ENCODE measurements around the gene MRPS2. TPM values are rescaled to one million over a fixed set of nuclear protein-coding genes. Genes with fewer than 3 reads are reported as not detected.
"Not testable (repeated sequence)": the region's sequence is repeated elsewhere in the genome, so short reads cannot be mapped to it uniquely, and the experiment has no call there.

Gene MRPS2
- total RNA-seq, 2 donors from 2014 or later, result 50.2 to 53.1 TPM

DNA sequence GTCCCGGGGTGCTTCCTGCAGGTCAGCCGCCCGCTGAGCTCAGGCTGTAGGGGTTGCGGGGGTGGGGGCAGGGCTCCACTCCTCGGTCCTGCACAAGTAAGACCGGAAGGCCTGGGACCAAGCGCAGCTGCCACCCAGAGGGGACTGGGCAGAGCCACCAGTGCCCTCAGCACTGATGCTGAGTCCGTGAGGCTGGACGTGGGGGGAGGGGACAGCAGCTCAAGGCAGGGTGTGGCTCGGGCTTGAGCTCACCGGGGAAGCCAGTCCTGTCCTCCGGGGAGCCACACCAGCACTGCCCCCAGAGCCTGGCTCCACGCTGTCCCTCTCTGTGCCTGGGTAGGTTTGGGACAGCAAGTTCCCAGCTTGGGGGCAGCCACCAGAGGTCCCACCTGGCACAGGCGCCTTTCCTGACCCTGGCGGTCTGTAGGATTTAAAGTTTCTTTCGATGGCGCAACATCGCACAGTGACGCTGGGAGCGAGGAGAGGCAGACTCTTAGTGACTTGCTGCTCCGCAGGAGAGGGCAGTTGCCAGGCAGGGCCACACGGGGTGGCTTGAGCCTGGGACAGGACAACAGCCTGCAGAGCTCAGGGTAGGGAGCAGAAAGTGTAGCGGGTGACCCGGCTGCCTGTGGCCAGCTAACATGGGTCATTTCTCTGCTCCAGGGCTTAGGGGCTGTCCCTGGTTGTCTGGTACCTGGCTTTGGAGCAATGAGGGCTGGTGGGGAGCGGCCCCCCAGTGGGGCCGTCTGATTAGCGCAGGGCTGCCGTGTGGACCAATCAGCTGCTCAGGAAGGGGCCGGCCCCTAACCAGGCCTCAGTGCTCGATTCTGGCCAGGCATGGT, 26.5 kb downstream of the MRPS2 start:
- no peak overlapping the region for H3K4me3 Mint-ChIP-seq
- no peaks in the 10 kb centered on the region for H3K36me3 Mint-ChIP-seq (ENCODE audit: low read depth)
- Histone ChIP-seq H3K9ac (ENCODE audit: extremely low read depth, low read length, poor library complexity, severe bottlenecking) (no peak overlapping the region), H3K4me3 (ENCODE audit: low read length) (no peak overlapping the region), H3K4me1 (ENCODE audit: control insufficient read depth, insufficient read depth, low read length) (no peaks in the 10 kb centered on the region), H3K36me3 (ENCODE audit: control insufficient read depth, insufficient read depth, low read length) (no peaks in the 10 kb centered on the region), H3K27me3 (ENCODE audit: control insufficient read depth, insufficient read depth, low read length, poor library complexity, severe bottlenecking) (no peaks in the 10 kb centered on the region), H3K9me3 (ENCODE audit: control insufficient read depth, low read length) (no peaks in the 10 kb centered on the region), H3K27ac (ENCODE audit: low read depth, low read length) (no peak overlapping the region)
- 84 to 89% methylated on average over 17 to 30 of the region's 30 CpGs for WGBS, 2 experiments (ENCODE audit: insufficient coverage in 1 of 2, insufficient read length in 1 of 2)
- H3K27me3 Mint-ChIP-seq (ENCODE audit: insufficient read depth), result no peaks in the 10 kb centered on the region
- peaks cover 5% of the 10 kb centered on the region for H3K4me1 Mint-ChIP-seq
- H3K9me3 Mint-ChIP-seq, result no peaks in the 10 kb centered on the region
- peak; percentile 64 for DNase-seq
- peak; percentile 17 for TF ChIP-seq CTCF (conservative IDR thresholded peaks at IDR 0.05)
- H3K27ac Mint-ChIP-seq, result no peak overlapping the region

- not testable (repeated sequence) for H3K9me3 ChIP-seq (ENCODE audit: control insufficient read depth, low read length); H3K4me1 ChIP-seq (ENCODE audit: control insufficient read depth, insufficient read depth, low read length); H3K27me3 ChIP-seq (ENCODE audit: control insufficient read depth, insufficient read depth, low read length, poor library complexity, severe bottlenecking); H3K4me1 Mint-ChIP-seq; H3K4me3 ChIP-seq (ENCODE audit: low read length); H3K27me3 Mint-ChIP-seq (ENCODE audit: insufficient read depth); H3K9ac ChIP-seq (ENCODE audit: extremely low read depth, low read length, poor library complexity, severe bottlenecking); DNase-seq; H3K27ac ChIP-seq (ENCODE audit: low read depth, low read length); H3K36me3 ChIP-seq (ENCODE audit: control insufficient read depth, insufficient read depth, low read length); H3K36me3 Mint-ChIP-seq (ENCODE audit: low read depth); H3K9me3 Mint-ChIP-seq; H3K4me3 Mint-ChIP-seq; H3K27ac Mint-ChIP-seq
- 90 to 95% methylated on average over 7 to 10 of the region's 10 CpGs for WGBS, 2 experiments (ENCODE audit: insufficient coverage in 1 of 2, insufficient read length in 1 of 2)
These were observed 28.5 kb downstream of the MRPS2 start for GRCh38 chr9:135528842-135529435.

DNA sequence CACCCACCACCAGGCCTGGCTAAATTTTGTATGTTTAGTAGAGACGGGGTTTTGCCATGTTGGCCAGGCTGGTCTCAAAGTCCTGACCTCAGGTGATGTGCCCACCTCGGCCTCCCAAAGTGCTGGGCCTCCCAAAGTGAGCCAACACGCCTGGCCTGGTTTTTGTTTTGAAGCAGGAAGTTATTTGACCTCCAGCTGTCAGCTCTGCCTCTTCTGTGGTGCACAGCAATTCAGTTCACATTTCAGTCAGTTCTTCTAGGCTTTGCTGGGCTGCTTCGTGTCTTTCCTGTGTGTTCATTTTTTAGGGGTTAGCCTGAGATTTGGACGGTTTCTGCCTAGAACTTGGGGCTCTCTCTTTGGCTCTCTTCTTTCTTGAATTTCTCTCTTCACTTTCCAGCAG, 29.7 kb downstream of the MRPS2 start:
- H3K4me3 Mint-ChIP-seq, result no peak overlapping the region
- no peaks in the 10 kb centered on the region for H3K9me3 Mint-ChIP-seq
- peak; percentile 22 for DNase-seq
- Histone ChIP-seq H3K36me3 (ENCODE audit: control insufficient read depth, insufficient read depth, low read length) (no peaks in the 10 kb centered on the region), H3K4me3 (ENCODE audit: low read length) (no peak overlapping the region), H3K9ac (ENCODE audit: extremely low read depth, low read length, poor library complexity, severe bottlenecking) (no peak overlapping the region), H3K27ac (ENCODE audit: low read depth, low read length) (no peak overlapping the region), H3K9me3 (ENCODE audit: control insufficient read depth, low read length) (no peaks in the 10 kb centered on the region), H3K4me1 (ENCODE audit: control insufficient read depth, insufficient read depth, low read length) (no peaks in the 10 kb centered on the region), H3K27me3 (ENCODE audit: control insufficient read depth, insufficient read depth, low read length, poor library complexity, severe bottlenecking) (no peaks in the 10 kb centered on the region)
- TF ChIP-seq CTCF (conservative IDR thresholded peaks at IDR 0.05), result no peak
- no peaks in the 10 kb centered on the region for H3K36me3 Mint-ChIP-seq (ENCODE audit: low read depth)
- WGBS, 2 experiments (ENCODE audit: insufficient coverage in 1 of 2, insufficient read length in 1 of 2), result 85 to 92% methylated on average over 5 of the region's 5 CpGs
- H3K27ac Mint-ChIP-seq, result no peak overlapping the region
- no peaks in the 10 kb centered on the region for H3K27me3 Mint-ChIP-seq (ENCODE audit: insufficient read depth)
- H3K4me1 Mint-ChIP-seq, result peaks cover 5% of the 10 kb centered on the region
